SIG-M5 treated with dmso at 0.1 percent for 504 hours (cell line): ENCODE data around the gene CDS2.

Source experiments
- DNase-seq: peaks from one replicate; lab custom pipeline; 2025; ENCODE audit not compliant: unreplicated experiment; lab: John Stamatoyannopoulos, UW

The CDS2 gene

GRCh38 chr20:5119143-5119434 lies 7.7 kb upstream of the CDS2 start:
- no peak for DNase-seq

- DNase-seq: peak; percentile 99
These were observed 7.2 kb upstream of the CDS2 start, which contains the start of gene PCNA for GRCh38 chr20:5119435-5120184. TSS of gene PCNA (minus strand) at chr20:5119958. CDS start at chr20:5119798, 160 bp downstream.

GRCh38 chr20:5120185-5120476 lies 6.7 kb upstream of the CDS2 start:
- DNase-seq: no peak

GRCh38 chr20:5122873-5123260 lies 3.9 kb upstream of the CDS2 start:
- no peak for DNase-seq

- peak; percentile 40 for DNase-seq
These were observed 523 bp downstream of the CDS2 start for GRCh38 chr20:5127204-5127858.

- DNase-seq: no peak
These were observed 1.1 kb downstream of the CDS2 start for GRCh38 chr20:5127859-5128424.

- DNase-seq: no peak
These were observed 2.1 kb downstream of the CDS2 start for GRCh38 chr20:5128886-5129285.

- no peak for DNase-seq
These were observed 4.7 kb downstream of the CDS2 start for GRCh38 chr20:5131502-5131901.

GRCh38 chr20:5133998-5134397 lies 7.2 kb downstream of the CDS2 start:
- no peak for DNase-seq

- DNase-seq: no peak
These were observed 8.7 kb downstream of the CDS2 start for GRCh38 chr20:5135363-5136012.

GRCh38 chr20:5136096-5136495 lies 9.3 kb downstream of the CDS2 start:
- DNase-seq: no peak

GRCh38 chr20:5140195-5140594 lies 13.4 kb downstream of the CDS2 start:
- DNase-seq: no peak

GRCh38 chr20:5141615-5142014 lies 14.8 kb downstream of the CDS2 start:
- DNase-seq: no peak

- DNase-seq: no peak
These were observed 17.0 kb downstream of the CDS2 start for GRCh38 chr20:5143851-5144250.

GRCh38 chr20:5145365-5146098 lies 18.7 kb downstream of the CDS2 start:
- no peak for DNase-seq

- no peak for DNase-seq
These were observed 19.4 kb downstream of the CDS2 start for GRCh38 chr20:5146099-5146668.

GRCh38 chr20:5146871-5147592 lies 20.2 kb downstream of the CDS2 start:
- peak; percentile 16 for DNase-seq

- no peak for DNase-seq
These were observed 21.8 kb downstream of the CDS2 start for GRCh38 chr20:5148581-5148980.

- no peak for DNase-seq
These were observed 23.1 kb downstream of the CDS2 start for GRCh38 chr20:5149892-5150225.

GRCh38 chr20:5150226-5151076 lies 23.6 kb downstream of the CDS2 start:
- no peak for DNase-seq
